ENCODE results near the gene ARHGAP10.
A peak's percentile ranks its signal among the peaks of the same experiment; 100 is the strongest.

Gene ARHGAP10

DNA sequence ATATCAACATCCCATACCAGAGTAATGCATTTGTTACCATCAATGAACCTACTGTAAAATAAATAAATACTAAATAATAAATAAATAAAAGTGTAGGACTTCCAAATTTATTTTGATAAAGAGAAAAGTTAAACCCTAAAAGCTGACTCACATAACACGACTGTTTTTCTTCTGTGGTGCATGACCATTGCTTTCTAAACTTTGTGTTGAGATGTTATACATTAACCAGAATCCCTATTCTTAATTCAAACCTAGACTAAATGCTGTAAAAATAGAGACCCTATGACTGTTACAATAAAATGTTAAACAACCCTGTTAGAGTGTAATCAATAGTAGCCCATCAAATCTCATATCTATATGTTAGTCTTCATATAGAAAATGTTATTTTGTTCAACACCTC is 27.0 kb upstream of the ARHGAP10 start:
- FAIRE-seq = no peak
- no peak for DNase-seq (ENCODE audit: insufficient read length, low spot score)
- no peak for TF ChIP-seq POLR2A (IDR thresholded peaks at IDR 0.05; ENCODE audit: low read depth, low read length)
- TF ChIP-seq POLR2AphosphoS5 (IDR thresholded peaks at IDR 0.05; ENCODE audit: low read depth, low read length) = no peak
- no peak for TF ChIP-seq PAX5 (IDR thresholded peaks at IDR 0.05; ENCODE audit: insufficient read depth, low read length, severe bottlenecking)
- no peak for TF ChIP-seq TAF1 (IDR thresholded peaks at IDR 0.05; ENCODE audit: low read depth, low read length)
- TF ChIP-seq POU2F2 (IDR thresholded peaks at IDR 0.05; ENCODE audit: low read depth, low read length) = no peak
- TF ChIP-seq SPI1 (IDR thresholded peaks at IDR 0.05; ENCODE audit: low read depth, low read length) = no peak

DNA sequence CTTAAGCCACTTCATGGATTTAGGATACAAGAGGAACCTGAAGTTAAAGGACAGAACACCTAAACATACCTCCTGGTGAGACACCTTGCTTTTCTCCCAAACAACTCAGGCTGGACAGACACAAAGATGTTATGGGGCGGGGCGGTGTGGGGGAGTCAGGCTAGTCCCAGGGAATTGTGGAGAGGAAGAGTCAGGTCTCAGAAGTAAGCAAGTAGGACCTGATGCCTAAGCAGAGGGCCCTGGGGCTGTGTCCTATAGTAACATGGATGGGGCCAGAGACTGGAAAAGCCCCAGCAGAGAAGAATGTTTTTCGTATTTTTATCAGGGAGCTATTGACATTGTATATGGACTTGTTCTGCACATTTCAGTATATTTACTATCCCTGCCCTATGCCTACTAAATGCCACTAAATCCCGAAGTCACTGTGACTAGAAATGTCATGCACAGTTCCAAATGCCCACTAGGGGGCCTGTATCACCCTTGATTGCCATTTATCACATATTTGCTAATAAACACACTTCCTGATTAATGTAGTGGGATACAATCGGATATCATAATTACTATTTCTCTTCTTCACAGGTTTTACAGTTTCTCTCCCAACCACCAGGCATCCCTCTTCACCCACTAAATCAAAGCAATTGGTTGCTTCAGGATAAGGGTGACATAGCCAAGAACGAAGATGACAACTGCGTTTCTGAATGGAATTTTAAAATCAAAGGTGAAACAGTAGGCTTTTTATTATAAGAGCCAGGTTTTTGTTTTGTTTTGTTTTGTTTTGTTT is 23.8 kb upstream of the ARHGAP10 start:
- no peak for DNase-seq (ENCODE audit: insufficient read length, low spot score)
- FAIRE-seq = peak; percentile 92
- TF ChIP-seq SPI1 (IDR thresholded peaks at IDR 0.05; ENCODE audit: low read depth, low read length) (0 out of 2 replicates have a peak, but pooled peaks have one; percentile 17), POU2F2 (IDR thresholded peaks at IDR 0.05; ENCODE audit: low read depth, low read length) (no peak), POLR2A (IDR thresholded peaks at IDR 0.05; ENCODE audit: low read depth, low read length) (no peak), POLR2AphosphoS5 (IDR thresholded peaks at IDR 0.05; ENCODE audit: low read depth, low read length) (no peak), PAX5 (IDR thresholded peaks at IDR 0.05; ENCODE audit: insufficient read depth, low read length, severe bottlenecking) (no peak), TAF1 (IDR thresholded peaks at IDR 0.05; ENCODE audit: low read depth, low read length) (no peak)

DNA sequence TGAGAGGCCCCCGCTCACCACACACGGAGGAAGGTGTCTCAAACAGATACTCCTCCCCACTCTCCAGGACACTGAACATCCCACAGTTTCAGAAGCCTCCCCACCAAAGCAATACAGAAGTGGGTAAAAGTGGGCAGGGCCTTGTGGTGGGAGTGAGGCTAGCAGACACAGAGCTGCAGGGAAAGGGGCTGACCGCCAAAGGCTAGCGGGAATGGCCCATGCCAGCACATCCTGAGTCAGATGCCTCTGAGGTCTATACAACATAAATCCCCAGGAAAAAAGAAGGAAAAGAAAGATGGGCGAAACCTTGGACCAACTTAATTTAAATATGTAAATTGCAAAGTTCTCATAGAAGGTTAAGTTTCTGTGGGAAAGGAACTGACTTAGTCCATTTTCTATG is 21.9 kb upstream of the ARHGAP10 start:
- FAIRE-seq (no peak), DNase-seq (ENCODE audit: insufficient read length, low spot score) (no peak)
- no peak for TF ChIP-seq POLR2A (IDR thresholded peaks at IDR 0.05; ENCODE audit: low read depth, low read length)
- no peak for TF ChIP-seq TAF1 (IDR thresholded peaks at IDR 0.05; ENCODE audit: low read depth, low read length)
- no peak for TF ChIP-seq POLR2AphosphoS5 (IDR thresholded peaks at IDR 0.05; ENCODE audit: low read depth, low read length)
- no peak for TF ChIP-seq POU2F2 (IDR thresholded peaks at IDR 0.05; ENCODE audit: low read depth, low read length)
- no peak for TF ChIP-seq SPI1 (IDR thresholded peaks at IDR 0.05; ENCODE audit: low read depth, low read length)
- TF ChIP-seq PAX5 (IDR thresholded peaks at IDR 0.05; ENCODE audit: insufficient read depth, low read length, severe bottlenecking) = no peak

DNA sequence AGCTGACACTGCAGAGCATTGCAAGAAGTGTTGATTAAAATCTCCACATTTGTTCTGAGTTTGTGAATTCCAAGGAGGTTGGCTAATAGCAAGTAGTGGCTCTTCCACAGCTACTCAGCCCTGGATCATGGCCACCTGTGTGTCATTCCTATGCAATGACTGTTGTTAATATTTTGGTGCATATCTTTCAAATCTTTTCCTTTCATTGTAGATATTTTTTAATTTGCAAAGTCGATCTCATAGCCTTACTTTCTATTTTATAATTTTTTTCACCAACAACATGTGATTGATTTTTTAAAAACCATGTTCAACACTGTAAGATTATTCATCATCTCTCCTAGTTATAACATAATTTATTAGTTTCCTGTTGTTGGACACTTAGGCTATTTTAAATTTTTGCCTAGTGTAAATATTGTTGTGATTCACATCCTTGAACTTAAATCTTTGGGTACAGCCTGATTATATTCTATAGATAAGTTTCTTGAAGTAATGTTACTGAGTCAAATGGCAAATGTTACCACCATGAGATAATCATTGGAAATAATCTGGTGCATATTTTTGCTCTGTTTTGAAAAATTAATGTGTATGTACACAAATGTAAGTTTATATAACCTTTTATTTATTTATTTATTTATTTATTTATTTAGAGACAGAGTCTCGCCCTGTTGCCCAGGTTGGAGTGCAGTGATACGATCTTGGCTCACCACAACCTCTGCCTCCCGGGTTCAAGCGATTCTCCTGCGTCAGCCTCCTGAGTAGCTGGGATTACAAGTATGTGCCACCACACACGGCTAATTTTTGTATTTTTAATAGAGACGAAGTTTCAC is 17.1 kb upstream of the ARHGAP10 start:
- no peak for FAIRE-seq
- DNase-seq (ENCODE audit: insufficient read length, low spot score) = no peak
- no peak for TF ChIP-seq POLR2AphosphoS5 (IDR thresholded peaks at IDR 0.05; ENCODE audit: low read depth, low read length)
- TF ChIP-seq SPI1 (IDR thresholded peaks at IDR 0.05; ENCODE audit: low read depth, low read length) = no peak
- TF ChIP-seq PAX5 (IDR thresholded peaks at IDR 0.05; ENCODE audit: insufficient read depth, low read length, severe bottlenecking) = no peak
- TF ChIP-seq POLR2A (IDR thresholded peaks at IDR 0.05; ENCODE audit: low read depth, low read length) = no peak
- TF ChIP-seq POU2F2 (IDR thresholded peaks at IDR 0.05; ENCODE audit: low read depth, low read length) = no peak
- no peak for TF ChIP-seq TAF1 (IDR thresholded peaks at IDR 0.05; ENCODE audit: low read depth, low read length)

DNA sequence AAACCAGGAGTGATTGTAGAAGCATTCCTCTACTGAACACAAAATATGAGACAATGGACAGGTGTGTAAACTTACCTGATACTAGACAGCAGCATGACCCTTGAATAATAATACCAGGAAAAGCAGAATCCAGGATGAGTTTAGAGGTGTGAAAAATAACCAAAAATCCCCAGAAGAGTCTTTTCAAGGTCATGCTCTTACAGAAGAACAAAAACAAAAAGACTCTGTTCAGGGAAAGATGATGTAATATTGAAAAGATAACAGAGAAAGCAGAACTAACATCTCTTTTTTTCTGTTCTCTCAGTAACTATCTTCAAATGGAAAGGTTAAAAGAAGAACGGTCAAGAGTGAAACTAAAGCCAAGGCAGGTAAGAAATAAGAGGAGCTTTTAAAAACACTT is 14.0 kb upstream of the ARHGAP10 start:
- DNase-seq (ENCODE audit: insufficient read length, low spot score) (no peak), FAIRE-seq (no peak)
- no peak for TF ChIP-seq POU2F2 (IDR thresholded peaks at IDR 0.05; ENCODE audit: low read depth, low read length)

DNA sequence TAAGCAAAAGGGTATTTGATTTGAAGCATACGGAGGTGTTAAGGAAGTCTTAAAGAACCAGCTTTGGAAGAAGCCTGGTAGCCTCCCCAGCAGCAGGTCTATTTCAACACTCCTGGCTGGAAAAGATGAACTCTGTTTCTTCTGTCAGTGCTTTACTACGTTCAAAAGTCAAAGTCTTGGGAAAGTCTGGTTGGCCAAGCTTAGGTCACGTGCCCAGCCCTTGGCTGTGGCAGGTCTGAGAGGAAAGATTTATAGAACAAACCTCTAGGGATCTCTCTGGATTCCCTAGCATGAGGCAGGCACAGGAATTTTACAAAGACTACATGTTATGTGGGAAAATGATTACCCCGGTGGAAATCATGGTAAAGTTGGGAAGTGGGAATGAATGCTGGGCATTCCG is 8.6 kb upstream of the ARHGAP10 start:
- FAIRE-seq (no peak), DNase-seq (ENCODE audit: insufficient read length, low spot score) (no peak)
- TF ChIP-seq POLR2AphosphoS5 (IDR thresholded peaks at IDR 0.05; ENCODE audit: low read depth, low read length) = no peak
- no peak for TF ChIP-seq POLR2A (IDR thresholded peaks at IDR 0.05; ENCODE audit: low read depth, low read length)
- no peak for TF ChIP-seq PAX5 (IDR thresholded peaks at IDR 0.05; ENCODE audit: insufficient read depth, low read length, severe bottlenecking)

DNA sequence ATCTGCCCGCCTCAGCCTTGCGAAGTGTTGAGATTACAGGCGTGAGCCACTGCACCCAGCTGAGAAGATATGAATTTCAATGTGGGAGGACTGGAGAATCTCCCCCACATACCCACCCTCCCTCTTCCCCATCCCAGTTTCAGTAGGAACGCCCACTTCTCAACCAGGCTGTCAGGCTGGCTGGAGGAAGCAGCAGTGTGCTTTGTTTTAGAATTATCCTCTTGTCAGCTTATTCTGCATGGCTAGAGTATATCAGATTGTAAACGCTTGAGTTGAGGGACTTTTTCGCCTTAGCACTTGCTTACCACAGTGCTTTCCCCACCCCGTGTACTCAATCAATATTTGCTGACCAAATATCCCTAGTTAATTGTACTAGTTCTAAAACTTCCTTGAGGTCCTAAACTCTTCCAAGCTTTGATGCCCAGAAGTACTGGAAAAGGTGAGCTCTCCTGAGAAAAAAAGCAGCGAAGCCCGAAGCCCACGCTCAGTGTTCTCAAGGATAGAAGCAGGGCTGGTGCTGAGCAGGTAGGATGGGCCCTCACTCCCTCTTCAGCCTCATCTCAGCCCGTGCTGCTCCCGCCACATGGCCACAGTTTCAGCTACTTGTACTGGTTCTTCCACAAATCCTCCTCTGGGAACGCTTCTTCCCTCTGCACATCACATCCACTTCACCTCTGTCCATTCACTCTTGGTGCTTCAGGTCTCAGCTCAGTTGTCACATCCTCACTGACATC is 7.3 kb upstream of the ARHGAP10 start:
- TF ChIP-seq POLR2AphosphoS5 (IDR thresholded peaks at IDR 0.05; ENCODE audit: low read depth, low read length) = no peak
- TF ChIP-seq TAF1 (IDR thresholded peaks at IDR 0.05; ENCODE audit: low read depth, low read length) = no peak
- no peak for TF ChIP-seq SPI1 (IDR thresholded peaks at IDR 0.05; ENCODE audit: low read depth, low read length)
- TF ChIP-seq PAX5 (IDR thresholded peaks at IDR 0.05; ENCODE audit: insufficient read depth, low read length, severe bottlenecking) = no peak
- no peak for TF ChIP-seq POLR2A (IDR thresholded peaks at IDR 0.05; ENCODE audit: low read depth, low read length)
- no peak for TF ChIP-seq POU2F2 (IDR thresholded peaks at IDR 0.05; ENCODE audit: low read depth, low read length)
- no peak for FAIRE-seq
- DNase-seq (ENCODE audit: insufficient read length, low spot score) = no peak

DNA sequence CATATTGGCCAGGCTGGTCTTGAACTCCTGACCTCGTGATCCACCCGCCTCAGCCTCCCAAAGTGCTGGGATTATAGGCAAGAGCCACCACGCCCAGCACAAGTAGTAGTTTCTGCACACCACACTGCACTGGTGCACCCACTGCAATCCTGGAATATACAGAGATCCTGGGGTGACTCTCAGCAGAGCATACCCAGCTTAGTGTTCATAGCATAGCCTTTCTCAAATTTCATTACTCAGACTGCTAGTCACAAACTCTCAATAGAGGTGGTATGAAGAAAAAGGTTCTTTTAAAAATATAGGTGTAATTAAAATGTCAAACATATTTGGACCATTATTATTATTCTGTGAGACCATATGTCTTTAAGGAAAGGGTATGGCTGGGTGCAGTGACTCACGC is 6.2 kb upstream of the ARHGAP10 start:
- FAIRE-seq (no peak), DNase-seq (ENCODE audit: insufficient read length, low spot score) (no peak)
- TF ChIP-seq TAF1 (IDR thresholded peaks at IDR 0.05; ENCODE audit: low read depth, low read length) = no peak
- no peak for TF ChIP-seq PAX5 (IDR thresholded peaks at IDR 0.05; ENCODE audit: insufficient read depth, low read length, severe bottlenecking)
- TF ChIP-seq POLR2AphosphoS5 (IDR thresholded peaks at IDR 0.05; ENCODE audit: low read depth, low read length) = no peak

DNA sequence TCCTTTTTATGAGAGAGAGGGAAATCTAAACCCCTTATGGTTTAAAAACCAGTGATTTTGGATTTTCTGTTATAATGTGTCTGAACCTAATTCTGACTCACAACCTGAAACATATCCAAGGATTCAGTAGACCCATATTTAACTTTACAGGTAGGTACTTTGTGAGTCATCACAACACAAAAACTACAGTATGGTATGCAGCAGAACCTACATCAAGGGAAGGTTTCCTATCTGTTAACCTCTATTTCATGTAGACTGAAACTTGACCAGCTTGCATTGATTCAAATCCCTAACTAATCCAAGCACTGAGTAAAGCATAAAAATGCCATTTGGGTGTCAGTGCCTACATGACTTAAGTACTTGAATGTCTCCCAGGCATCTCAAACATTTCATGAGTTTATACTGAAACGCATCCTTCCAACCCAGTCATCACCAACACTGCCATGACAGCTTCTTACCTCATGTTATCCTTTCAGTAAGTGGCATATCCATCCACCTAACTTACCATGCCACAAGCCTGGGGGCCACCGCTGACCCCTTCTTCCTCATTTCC is 4.3 kb upstream of the ARHGAP10 start:
- no peak for TF ChIP-seq SPI1 (IDR thresholded peaks at IDR 0.05; ENCODE audit: low read depth, low read length)
- no peak for TF ChIP-seq POU2F2 (IDR thresholded peaks at IDR 0.05; ENCODE audit: low read depth, low read length)
- no peak for TF ChIP-seq PAX5 (IDR thresholded peaks at IDR 0.05; ENCODE audit: insufficient read depth, low read length, severe bottlenecking)
- no peak for TF ChIP-seq TAF1 (IDR thresholded peaks at IDR 0.05; ENCODE audit: low read depth, low read length)
- TF ChIP-seq POLR2A (IDR thresholded peaks at IDR 0.05; ENCODE audit: low read depth, low read length) = no peak
- TF ChIP-seq POLR2AphosphoS5 (IDR thresholded peaks at IDR 0.05; ENCODE audit: low read depth, low read length) = no peak
- FAIRE-seq = no peak

More for the DNA sequence above, 4.3 kb upstream of the ARHGAP10 start:
- no peak for DNase-seq (ENCODE audit: insufficient read length, low spot score)
